DND-41 (cell line): ENCODE results near the gene HMMR.

ENCODE experiments used
- ATAC-seq: fragments of 200-7000 bp; cut with Tn5 transposase; 3 replicates; pipeline ENCODE4 v1.9.1; 2021; ENCODE audit warnings: low read depth; ENCODE audit not compliant: insufficient read depth
- DNase-seq: peaks from one replicate; pipeline ENCODE4 v3.0.0-alpha.2; 2020
- H2AFZ ChIP-seq: 2 replicates; pipeline ENCODE4 v1.6.0; 2012; ENCODE audit warnings: low read depth, low read length
- H3K27ac ChIP-seq: 2 replicates; pipeline ENCODE4 v1.5.1; 2012; ENCODE audit warnings: low read length, inconsistent platforms
- H3K27me3 ChIP-seq: fragments of 200-600 bp; sonication (generic); 2 replicates; pipeline ENCODE4 v1.6.0; 2012; ENCODE audit warnings: low read length, mild to moderate bottlenecking, inconsistent platforms; ENCODE audit not compliant: insufficient read depth, poor library complexity
- H3K36me3 ChIP-seq: 2 replicates; pipeline ENCODE4 v1.5.1; 2012; ENCODE audit warnings: low read length, inconsistent platforms; ENCODE audit not compliant: insufficient read depth
- H3K4me1 ChIP-seq: 2 replicates; pipeline ENCODE4 v1.5.1; 2012; ENCODE audit warnings: mild to moderate bottlenecking, low read length; ENCODE audit not compliant: insufficient read depth
- H3K4me2 ChIP-seq: 2 replicates; pipeline ENCODE4 v1.6.0; 2012; ENCODE audit warnings: mild to moderate bottlenecking, moderate library complexity, low read length, inconsistent platforms; ENCODE audit not compliant: insufficient read depth
- H3K4me3 ChIP-seq, 2 experiments: fragments of 200-600 bp in 1 of 2; shearing (Covaris generic) in 1 of 2; 2 replicates each; pipeline ENCODE4 v1.5.1; 2012 to 2016; ENCODE audit warnings: inconsistent platforms in 2 of 2, low read length in 2 of 2, mild to moderate bottlenecking in 2 of 2, low read depth in 1 of 2, moderate library complexity in 1 of 2
- H3K79me2 ChIP-seq: 2 replicates; pipeline ENCODE4 v1.6.0; 2012; ENCODE audit warnings: low read length, inconsistent platforms; ENCODE audit not compliant: insufficient read depth
- H3K9ac ChIP-seq: 2 replicates; pipeline ENCODE4 v1.6.0; 2012; ENCODE audit warnings: low read depth, mild to moderate bottlenecking, inconsistent platforms, low read length, moderate library complexity
- H3K9me3 ChIP-seq: 2 replicates; pipeline ENCODE4 v1.5.1; 2012; ENCODE audit warnings: low read length, moderate library complexity, mild to moderate bottlenecking, inconsistent platforms; ENCODE audit not compliant: insufficient read depth, severe bottlenecking
- H4K20me1 ChIP-seq: 2 replicates; pipeline ENCODE4 v1.6.0; 2012; ENCODE audit warnings: low read length; ENCODE audit not compliant: insufficient read depth
- EZH2 ChIP-seq: IDR thresholded peaks from 3 replicates; pipeline ENCODE4 v1.6.1; 2012; ENCODE audit warnings: borderline replicate concordance, low read depth, mild to moderate bottlenecking, moderate library complexity, low read length, inconsistent platforms; ENCODE audit not compliant: severe bottlenecking
- TF ChIP-seq, protein P1 (sequence below): IDR thresholded peaks from 2 replicates; pipeline ENCODE4 v1.5.1; 2012; ENCODE audit warnings: borderline replicate concordance, low read length, moderate library complexity, mild to moderate bottlenecking; ENCODE audit not compliant: poor library complexity, severe bottlenecking; ENCODE audit errors: extremely low read depth

The HMMR gene

DNA sequence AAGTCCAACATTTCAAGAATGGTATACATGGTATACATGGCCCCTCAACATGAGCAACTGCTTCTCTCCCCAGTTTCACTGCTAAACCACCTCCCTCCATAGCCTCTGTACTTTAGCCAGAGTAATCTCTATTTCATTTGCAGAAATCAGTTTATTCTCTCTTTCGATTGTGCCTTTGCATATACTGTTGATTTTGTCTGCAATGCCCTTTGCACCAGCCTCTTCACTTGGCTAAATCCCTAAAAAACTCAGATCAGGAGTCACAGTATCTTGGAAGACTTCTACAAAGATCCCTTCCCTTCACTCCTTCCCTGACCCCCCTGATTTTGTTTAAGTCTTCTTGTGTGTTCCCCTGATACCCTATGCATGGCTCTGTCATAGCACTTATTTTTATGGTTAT lies 27.9 kb upstream of the HMMR start:
- H3K9me3 ChIP-seq, result no peaks in the 10 kb centered on the region
- H3K36me3 ChIP-seq, result no peaks in the 10 kb centered on the region; the same call in 1 of the 2 replicates
- no peak overlapping the region for H3K27ac ChIP-seq
- H3K9ac ChIP-seq, result no peak overlapping the region
- H3K79me2 ChIP-seq, result peaks cover 2% of the 10 kb centered on the region
- ATAC-seq, result no peak
- H3K4me1 ChIP-seq, result peaks cover 9% of the 10 kb centered on the region
- no peak overlapping the region for H3K4me2 ChIP-seq
- no peaks in the 10 kb centered on the region for H3K27me3 ChIP-seq
- TF ChIP-seq, protein P1, sequence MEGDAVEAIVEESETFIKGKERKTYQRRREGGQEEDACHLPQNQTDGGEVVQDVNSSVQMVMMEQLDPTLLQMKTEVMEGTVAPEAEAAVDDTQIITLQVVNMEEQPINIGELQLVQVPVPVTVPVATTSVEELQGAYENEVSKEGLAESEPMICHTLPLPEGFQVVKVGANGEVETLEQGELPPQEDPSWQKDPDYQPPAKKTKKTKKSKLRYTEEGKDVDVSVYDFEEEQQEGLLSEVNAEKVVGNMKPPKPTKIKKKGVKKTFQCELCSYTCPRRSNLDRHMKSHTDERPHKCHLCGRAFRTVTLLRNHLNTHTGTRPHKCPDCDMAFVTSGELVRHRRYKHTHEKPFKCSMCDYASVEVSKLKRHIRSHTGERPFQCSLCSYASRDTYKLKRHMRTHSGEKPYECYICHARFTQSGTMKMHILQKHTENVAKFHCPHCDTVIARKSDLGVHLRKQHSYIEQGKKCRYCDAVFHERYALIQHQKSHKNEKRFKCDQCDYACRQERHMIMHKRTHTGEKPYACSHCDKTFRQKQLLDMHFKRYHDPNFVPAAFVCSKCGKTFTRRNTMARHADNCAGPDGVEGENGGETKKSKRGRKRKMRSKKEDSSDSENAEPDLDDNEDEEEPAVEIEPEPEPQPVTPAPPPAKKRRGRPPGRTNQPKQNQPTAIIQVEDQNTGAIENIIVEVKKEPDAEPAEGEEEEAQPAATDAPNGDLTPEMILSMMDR, result no peak
- no peak for TF ChIP-seq EZH2
- no peak overlapping the region for H3K4me3 ChIP-seq
- H2AFZ ChIP-seq, result no peak overlapping the region
- no peak for DNase-seq
- H4K20me1 ChIP-seq, result no peaks in the 10 kb centered on the region

DNA sequence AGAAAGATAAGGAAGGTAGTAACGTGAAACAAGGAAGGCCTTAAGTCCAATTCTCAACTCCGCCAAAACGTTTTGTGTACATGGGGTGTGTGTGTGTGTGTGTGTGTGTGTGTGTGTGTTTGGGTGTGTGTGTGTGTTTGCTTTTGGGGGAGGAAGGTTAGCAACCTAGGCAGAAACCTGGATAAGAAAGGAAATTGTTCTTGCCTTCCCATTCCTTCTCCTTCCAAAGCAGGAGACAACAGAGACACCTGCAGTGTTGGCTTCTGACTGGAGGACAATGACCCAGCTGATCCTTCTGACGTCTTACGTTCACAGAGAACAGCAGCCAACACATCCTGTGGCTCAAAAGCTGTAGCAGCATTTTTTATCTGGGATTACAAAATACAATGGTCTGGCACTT lies 27.2 kb upstream of the HMMR start:
- peaks cover 9% of the 10 kb centered on the region for H3K79me2 ChIP-seq
- no peak overlapping the region for H2AFZ ChIP-seq
- TF ChIP-seq EZH2, result no peak
- TF ChIP-seq, protein P1, result no peak
- ATAC-seq (no peak), DNase-seq (no peak)
- H3K36me3 ChIP-seq, result no peaks in the 10 kb centered on the region; the same call in 1 of the 2 replicates
- peaks cover 13% of the 10 kb centered on the region for H3K4me1 ChIP-seq
- H3K4me2 ChIP-seq, result no peak overlapping the region
- H3K4me3 ChIP-seq, result no peak overlapping the region
- no peaks in the 10 kb centered on the region for H4K20me1 ChIP-seq
- no peak overlapping the region for H3K27ac ChIP-seq
- H3K9ac ChIP-seq, result no peak overlapping the region
- no peaks in the 10 kb centered on the region for H3K9me3 ChIP-seq
- no peaks in the 10 kb centered on the region for H3K27me3 ChIP-seq

DNA sequence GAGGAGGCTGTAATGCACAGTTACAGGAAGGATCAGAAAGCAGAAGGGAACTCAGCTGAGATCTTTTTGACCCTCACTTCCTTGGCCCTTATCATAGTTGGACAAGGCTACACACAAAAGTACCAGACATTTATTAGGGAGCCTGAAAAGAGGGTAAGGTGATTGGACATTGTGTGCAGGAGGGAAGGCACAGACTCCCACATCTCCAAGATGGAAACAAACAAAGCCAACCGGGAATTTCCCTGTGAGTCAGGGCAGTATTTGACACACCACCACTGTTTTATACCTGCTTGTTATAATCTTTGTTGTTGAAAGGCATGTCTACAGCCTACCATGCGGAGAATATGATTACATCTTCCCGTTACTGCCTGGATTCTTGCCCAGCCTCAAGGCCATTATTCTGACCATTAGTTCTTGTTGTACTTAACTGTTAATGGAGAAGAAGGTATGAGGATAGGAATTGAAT lies 26.0 kb upstream of the HMMR start:
- peaks cover 3% of the 10 kb centered on the region; the same call in 1 of the 2 replicates for H4K20me1 ChIP-seq
- H3K27me3 ChIP-seq, result no peaks in the 10 kb centered on the region
- peaks cover 21% of the 10 kb centered on the region for H3K79me2 ChIP-seq
- no peaks in the 10 kb centered on the region for H3K9me3 ChIP-seq
- no peak overlapping the region for H3K27ac ChIP-seq
- H3K4me3 ChIP-seq, result no peak overlapping the region
- H3K4me2 ChIP-seq, result no peak overlapping the region
- no peak for ATAC-seq
- H2AFZ ChIP-seq, result no peak overlapping the region
- no peak overlapping the region for H3K9ac ChIP-seq
- DNase-seq, result no peak
- peaks cover 24% of the 10 kb centered on the region for H3K4me1 ChIP-seq
- H3K36me3 ChIP-seq, result peaks cover 6% of the 10 kb centered on the region
- TF ChIP-seq EZH2, result no peak
- TF ChIP-seq, protein P1, result no peak

DNA sequence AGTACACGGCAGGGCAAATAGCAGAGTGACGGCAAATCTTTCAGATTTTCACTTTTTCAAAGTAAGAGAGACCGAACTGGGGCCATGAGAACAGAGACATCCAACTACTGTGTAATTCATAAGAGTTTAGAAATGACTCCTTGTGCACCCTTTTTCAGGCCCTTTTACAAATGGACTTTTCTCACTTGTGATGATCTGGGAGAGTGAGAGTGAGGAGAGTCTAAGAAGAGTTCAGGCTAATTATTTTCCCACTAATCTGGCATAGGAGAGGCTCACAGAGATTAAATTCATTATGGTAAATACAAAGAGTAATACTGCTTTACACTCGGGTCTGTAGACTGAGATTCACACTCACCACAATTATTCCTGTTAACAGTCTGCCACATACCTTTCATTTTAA lies 23.9 kb upstream of the HMMR start:
- H3K4me3 ChIP-seq, result peak overlapping the region; percentile 30 to 81; a peak in 3 of 4 replicates
- peak overlapping the region; percentile 90 for H3K9ac ChIP-seq

More for the DNA sequence above, 23.9 kb upstream of the HMMR start:
- DNase-seq (no peak), ATAC-seq (no peak)
- Histone ChIP-seq H2AFZ (peak overlapping the region; percentile 77), H3K9me3 (no peaks in the 10 kb centered on the region), H3K36me3 (peaks cover 25% of the 10 kb centered on the region), H3K79me2 (peaks cover 39% of the 10 kb centered on the region), H3K27ac (peak overlapping the region; percentile 76), H4K20me1 (peaks cover 6% of the 10 kb centered on the region; the same call in 1 of the 2 replicates), H3K27me3 (no peaks in the 10 kb centered on the region), H3K4me1 (peaks cover 43% of the 10 kb centered on the region), H3K4me2 (peak overlapping the region; percentile 80)
- no peak for TF ChIP-seq EZH2
- TF ChIP-seq, protein P1, result no peak
